SK-N-SH (cell line): ENCODE data around the gene NARS2. TPM values are rescaled to one million over a fixed set of nuclear protein-coding genes. Genes with fewer than 3 reads are reported as not detected.

Experiments
- CTCF ChIA-PET: fragments of 300-600, 350-600 bp; formaldehyde crosslinking; extraction: SDS; loops from one replicate; lab custom pipeline; 2021; lab: Yijun Ruan, JAX
- POLR2A ChIA-PET: fragments of 350-600 bp; sonication (Branson Sonifier 250); formaldehyde crosslinking; extraction: SDS; loops from one replicate; lab custom pipeline; 2020; ENCODE audit warnings: antibody characterized with exemption, inconsistent platforms; lab: Yijun Ruan, JAX
- DNase-seq: peaks from one replicate; pipeline ENCODE4 v3.0.0; 2012
- H2AFZ ChIP-seq: fragments of 200-600 bp; sonication (generic); 2 replicates; pipeline ENCODE4 v1.8.1; 2016; ENCODE audit warnings: antibody characterized with exemption, mild to moderate bottlenecking, low read depth
- H3F3A ChIP-seq: fragments of 200-600 bp; sonication (generic); replicated peaks from 2 replicates; pipeline ENCODE3; 2016; ENCODE audit warnings: antibody characterized with exemption, mild to moderate bottlenecking; ENCODE audit not compliant: insufficient read depth
- H3K27ac ChIP-seq, 2 experiments: fragments of 200-500 bp in 1 of 2; fragments of 200-600 bp in 1 of 2; sonication (Bioruptor generic) in 1 of 2; sonication (generic), shearing (Covaris generic) in 1 of 2; 2 replicates each; pipeline versions ENCODE4 v1.5.1 to v1.6.1; 2014 to 2016; ENCODE audit warnings: low read depth in 2 of 2, inconsistent platforms in 1 of 2, low read length in 1 of 2, mild to moderate bottlenecking in 1 of 2, mixed read lengths in 1 of 2
- H3K27me3 ChIP-seq: fragments of 200-600 bp; sonication (generic), shearing (Covaris generic); 2 replicates; pipeline ENCODE4 v1.6.1; 2016; ENCODE audit warnings: mixed run types; ENCODE audit not compliant: insufficient read depth
- H3K36me3 ChIP-seq, 2 experiments: fragments of 200-500 bp in 1 of 2; fragments of 200-600 bp in 1 of 2; sonication (Bioruptor generic) in 1 of 2; sonication (generic) in 1 of 2; replicated peaks in 1 of 2; 2 replicates each; pipeline versions ENCODE3 to v1.5.1; 2014 to 2016; ENCODE audit warnings: low read length in 1 of 2, mild to moderate bottlenecking in 1 of 2; ENCODE audit not compliant: insufficient read depth in 2 of 2, control insufficient read depth in 1 of 2
- H3K4me1 ChIP-seq, 2 experiments: fragments of 200-500 bp in 1 of 2; fragments of 200-600 bp in 1 of 2; sonication (Bioruptor generic) in 1 of 2; sonication (generic), shearing (Covaris generic) in 1 of 2; 2 replicates each; pipeline versions ENCODE4 v1.5.1 to v1.6.1; 2014 to 2016; ENCODE audit warnings: low read depth in 1 of 2, low read length in 1 of 2, mixed run types in 1 of 2; ENCODE audit not compliant: insufficient read depth in 2 of 2, control insufficient read depth in 1 of 2
- H3K4me2 ChIP-seq: fragments of 200-600 bp; sonication (generic), shearing (Covaris generic); 2 replicates; pipeline ENCODE4 v1.6.1; 2017; ENCODE audit warnings: mixed run types
- H3K4me3 ChIP-seq, 2 experiments: fragments of 200-500 bp in 1 of 2; fragments of 200-600 bp in 1 of 2; sonication (Bioruptor generic) in 1 of 2; sonication (generic), shearing (Covaris generic) in 1 of 2; 2 replicates each; pipeline versions ENCODE4 v1.5.1 to v1.8.1; 2014 to 2016; ENCODE audit warnings: low read depth in 2 of 2, inconsistent platforms in 1 of 2, low read length in 1 of 2, mild to moderate bottlenecking in 1 of 2, mixed read lengths in 1 of 2, moderate library complexity in 1 of 2
- H3K79me2 ChIP-seq: fragments of 200-600 bp; sonication (generic); 2 replicates; pipeline ENCODE4 v1.8.1; 2017; ENCODE audit warnings: mild to moderate bottlenecking; ENCODE audit not compliant: insufficient read depth
- H3K9ac ChIP-seq: fragments of 200-600 bp; sonication (generic); 2 replicates; pipeline ENCODE4 v1.6.1; 2017; ENCODE audit warnings: mixed run types
- H3K9me2 ChIP-seq: fragments of 200-600 bp; sonication (generic); 2 replicates; pipeline ENCODE4 v1.6.1; 2017; ENCODE audit warnings: mixed run types
- H3K9me3 ChIP-seq: fragments of 200-600 bp; sonication (generic); 2 replicates; pipeline ENCODE4 v1.6.1; 2017; ENCODE audit warnings: mixed run types, mild to moderate bottlenecking, moderate library complexity
- H4K20me1 ChIP-seq: fragments of 200-600 bp; sonication (generic); 2 replicates; pipeline ENCODE4 v1.6.1; 2017; ENCODE audit warnings: mild to moderate bottlenecking, mixed run types; ENCODE audit not compliant: insufficient read depth
- ELF1 ChIP-seq: IDR thresholded peaks from 2 replicates; pipeline ENCODE4 v1.4.0; 2012
- FOXM1 ChIP-seq: IDR thresholded peaks from 2 replicates; pipeline ENCODE4 v1.4.0; 2012; ENCODE audit warnings: low read depth, mild to moderate bottlenecking
- GABPA ChIP-seq: IDR thresholded peaks from 2 replicates; pipeline ENCODE4 v1.4.0; 2012; ENCODE audit warnings: low read depth, mild to moderate bottlenecking
- RFX5 ChIP-seq: IDR thresholded peaks from 2 replicates; pipeline ENCODE4 v1.6.1; 2012; ENCODE audit warnings: mild to moderate bottlenecking, improper control_type of control experiment, low read length
- RXRA ChIP-seq: IDR thresholded peaks from 2 replicates; pipeline ENCODE4 v1.4.0; 2012; ENCODE audit warnings: low read depth, mild to moderate bottlenecking, borderline replicate concordance
- SIN3A ChIP-seq: IDR thresholded peaks from 2 replicates; pipeline ENCODE4 v1.6.1; 2012; ENCODE audit warnings: low read depth, mild to moderate bottlenecking, low read length, moderate library complexity, borderline replicate concordance
- TCF12 ChIP-seq: IDR thresholded peaks from 2 replicates; pipeline ENCODE4 v1.4.0; 2012
- TEAD4 ChIP-seq: IDR thresholded peaks from 2 replicates; pipeline ENCODE4 v1.4.0; 2012; ENCODE audit warnings: mild to moderate bottlenecking, borderline replicate concordance; ENCODE audit not compliant: insufficient read depth
- WGBS: methylation state at CpG from one replicate; pipeline ENCODE4 v1.1.6; 2017; ENCODE audit warnings: low lambda C conversion rate; 5-methylcytosine and 5-hydroxymethylcytosine counted together
- polyA plus RNA-seq, 3 experiments: library from polyadenylated mRNA; depleted of rRNA; stranded (reverse); fragments of >200 nt; gene quantifications; 2 replicates each; pipeline ENCODE4 v1.2.3, GENCODE V29; 2012
- TF ChIP-seq, protein P1 (sequence below): IDR thresholded peaks from 2 replicates; pipeline ENCODE4 v1.6.1; 2012; ENCODE audit warnings: mild to moderate bottlenecking, low read depth, low read length, moderate library complexity
- TF ChIP-seq, protein P2 (sequence below): fragments of 200-600 bp; sonication (generic); IDR thresholded peaks from 2 replicates; pipeline ENCODE4 v1.6.1; 2017; ENCODE audit warnings: antibody characterized with exemption, mild to moderate bottlenecking, moderate library complexity
- TF ChIP-seq, protein P3 (sequence below): IDR thresholded peaks from 2 replicates; pipeline ENCODE4 v1.4.0; 2012; ENCODE audit warnings: low read depth, borderline replicate concordance
- TF ChIP-seq, protein P4 (sequence below): fragments of 150-350 bp; IDR thresholded peaks from 2 replicates; pipeline ENCODE4 v1.6.1; 2017; ENCODE audit warnings: antibody characterized with exemption, low read length, low read depth, borderline replicate concordance
- TF ChIP-seq, protein P5 (sequence below): fragments of 150-350 bp; IDR thresholded peaks from 2 replicates; pipeline ENCODE4 v1.6.1; 2016; ENCODE audit warnings: mild to moderate bottlenecking, low read depth, low read length

Gene NARS2
- polyA plus RNA-seq, 1 of the 3 experiments (the other 2 are of a cell fraction) = 8.9 TPM

DNA sequence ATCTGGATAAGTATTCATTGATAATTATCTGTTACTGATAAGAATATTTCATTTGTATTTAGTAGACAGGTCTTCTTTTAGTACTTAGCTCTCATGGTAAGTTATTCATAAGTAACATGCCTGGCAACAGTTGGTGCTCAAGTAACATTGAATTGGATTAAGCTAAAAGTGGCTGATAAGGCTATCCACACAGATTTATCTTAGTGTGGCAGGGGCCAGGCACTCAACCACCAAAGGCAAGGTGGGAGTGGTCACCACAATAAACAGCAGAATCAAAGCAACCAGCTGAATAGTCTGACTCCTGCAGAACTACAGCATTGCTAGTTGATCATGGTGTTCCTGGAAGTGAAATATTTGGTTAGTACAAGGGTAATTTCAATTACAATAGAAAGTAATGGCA lies 33.0 kb upstream of the NARS2 start:
- H4K20me1 ChIP-seq = no peaks in the 10 kb centered on the region
- H3F3A ChIP-seq = no peaks in the 10 kb centered on the region
- ChIA-PET POLR2A (no interaction called here), CTCF (interaction anchor here (0.6 kb wide), 1 partner anchor 438 kb away, joined by 3 read pairs; no protein-coding TSS in a partner anchor)
- no peak overlapping the region for H3K9ac ChIP-seq
- H3K4me3 ChIP-seq = no peak overlapping the region
- H3K79me2 ChIP-seq = no peaks in the 10 kb centered on the region
- TF ChIP-seq SIN3A (no peak), TEAD4 (no peak)
- TF ChIP-seq, protein P1, sequence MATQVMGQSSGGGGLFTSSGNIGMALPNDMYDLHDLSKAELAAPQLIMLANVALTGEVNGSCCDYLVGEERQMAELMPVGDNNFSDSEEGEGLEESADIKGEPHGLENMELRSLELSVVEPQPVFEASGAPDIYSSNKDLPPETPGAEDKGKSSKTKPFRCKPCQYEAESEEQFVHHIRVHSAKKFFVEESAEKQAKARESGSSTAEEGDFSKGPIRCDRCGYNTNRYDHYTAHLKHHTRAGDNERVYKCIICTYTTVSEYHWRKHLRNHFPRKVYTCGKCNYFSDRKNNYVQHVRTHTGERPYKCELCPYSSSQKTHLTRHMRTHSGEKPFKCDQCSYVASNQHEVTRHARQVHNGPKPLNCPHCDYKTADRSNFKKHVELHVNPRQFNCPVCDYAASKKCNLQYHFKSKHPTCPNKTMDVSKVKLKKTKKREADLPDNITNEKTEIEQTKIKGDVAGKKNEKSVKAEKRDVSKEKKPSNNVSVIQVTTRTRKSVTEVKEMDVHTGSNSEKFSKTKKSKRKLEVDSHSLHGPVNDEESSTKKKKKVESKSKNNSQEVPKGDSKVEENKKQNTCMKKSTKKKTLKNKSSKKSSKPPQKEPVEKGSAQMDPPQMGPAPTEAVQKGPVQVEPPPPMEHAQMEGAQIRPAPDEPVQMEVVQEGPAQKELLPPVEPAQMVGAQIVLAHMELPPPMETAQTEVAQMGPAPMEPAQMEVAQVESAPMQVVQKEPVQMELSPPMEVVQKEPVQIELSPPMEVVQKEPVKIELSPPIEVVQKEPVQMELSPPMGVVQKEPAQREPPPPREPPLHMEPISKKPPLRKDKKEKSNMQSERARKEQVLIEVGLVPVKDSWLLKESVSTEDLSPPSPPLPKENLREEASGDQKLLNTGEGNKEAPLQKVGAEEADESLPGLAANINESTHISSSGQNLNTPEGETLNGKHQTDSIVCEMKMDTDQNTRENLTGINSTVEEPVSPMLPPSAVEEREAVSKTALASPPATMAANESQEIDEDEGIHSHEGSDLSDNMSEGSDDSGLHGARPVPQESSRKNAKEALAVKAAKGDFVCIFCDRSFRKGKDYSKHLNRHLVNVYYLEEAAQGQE = no peak
- TF ChIP-seq, protein P2, sequence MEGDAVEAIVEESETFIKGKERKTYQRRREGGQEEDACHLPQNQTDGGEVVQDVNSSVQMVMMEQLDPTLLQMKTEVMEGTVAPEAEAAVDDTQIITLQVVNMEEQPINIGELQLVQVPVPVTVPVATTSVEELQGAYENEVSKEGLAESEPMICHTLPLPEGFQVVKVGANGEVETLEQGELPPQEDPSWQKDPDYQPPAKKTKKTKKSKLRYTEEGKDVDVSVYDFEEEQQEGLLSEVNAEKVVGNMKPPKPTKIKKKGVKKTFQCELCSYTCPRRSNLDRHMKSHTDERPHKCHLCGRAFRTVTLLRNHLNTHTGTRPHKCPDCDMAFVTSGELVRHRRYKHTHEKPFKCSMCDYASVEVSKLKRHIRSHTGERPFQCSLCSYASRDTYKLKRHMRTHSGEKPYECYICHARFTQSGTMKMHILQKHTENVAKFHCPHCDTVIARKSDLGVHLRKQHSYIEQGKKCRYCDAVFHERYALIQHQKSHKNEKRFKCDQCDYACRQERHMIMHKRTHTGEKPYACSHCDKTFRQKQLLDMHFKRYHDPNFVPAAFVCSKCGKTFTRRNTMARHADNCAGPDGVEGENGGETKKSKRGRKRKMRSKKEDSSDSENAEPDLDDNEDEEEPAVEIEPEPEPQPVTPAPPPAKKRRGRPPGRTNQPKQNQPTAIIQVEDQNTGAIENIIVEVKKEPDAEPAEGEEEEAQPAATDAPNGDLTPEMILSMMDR = no peak
- TF ChIP-seq, protein P3, sequence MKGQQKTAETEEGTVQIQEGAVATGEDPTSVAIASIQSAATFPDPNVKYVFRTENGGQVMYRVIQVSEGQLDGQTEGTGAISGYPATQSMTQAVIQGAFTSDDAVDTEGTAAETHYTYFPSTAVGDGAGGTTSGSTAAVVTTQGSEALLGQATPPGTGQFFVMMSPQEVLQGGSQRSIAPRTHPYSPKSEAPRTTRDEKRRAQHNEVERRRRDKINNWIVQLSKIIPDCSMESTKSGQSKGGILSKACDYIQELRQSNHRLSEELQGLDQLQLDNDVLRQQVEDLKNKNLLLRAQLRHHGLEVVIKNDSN = no peak
- no peaks in the 10 kb centered on the region; the same call in 1 of the 2 replicates for H3K27me3 ChIP-seq
- H3K9me2 ChIP-seq = no peaks in the 10 kb centered on the region
- no peaks in the 10 kb centered on the region; a peak in 2 of 4 replicates for H3K4me1 ChIP-seq
- DNase-seq = no peak
- H2AFZ ChIP-seq = no peak overlapping the region
- no peak overlapping the region for H3K27ac ChIP-seq
- H3K9me3 ChIP-seq = no peaks in the 10 kb centered on the region
- H3K4me2 ChIP-seq = no peak overlapping the region
- H3K36me3 ChIP-seq = no peaks in the 10 kb centered on the region

DNA sequence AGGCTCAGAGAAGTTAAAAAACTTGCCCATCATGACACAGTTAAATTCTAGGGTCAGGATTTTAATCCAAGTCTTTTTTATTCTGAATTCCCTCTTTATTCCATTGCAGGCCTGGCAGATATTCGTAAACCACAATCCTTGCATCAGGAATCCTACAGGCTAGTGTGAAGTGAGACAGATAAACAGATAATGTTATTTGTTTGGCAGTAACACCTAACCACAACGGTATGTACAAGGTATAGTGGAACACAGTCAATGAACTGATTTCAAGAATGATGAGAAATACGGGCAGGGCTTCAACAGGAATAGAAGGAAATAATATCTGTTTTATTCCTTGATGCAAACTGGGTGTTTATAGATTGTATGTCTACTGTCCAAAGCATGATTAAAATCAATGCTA lies 32.0 kb upstream of the NARS2 start:
- CTCF ChIA-PET = no interaction called here
- TF ChIP-seq RFX5 (no peak), GABPA (no peak), RXRA (no peak), TCF12 (no peak), FOXM1 (no peak), ELF1 (no peak)
- TF ChIP-seq, protein P4, sequence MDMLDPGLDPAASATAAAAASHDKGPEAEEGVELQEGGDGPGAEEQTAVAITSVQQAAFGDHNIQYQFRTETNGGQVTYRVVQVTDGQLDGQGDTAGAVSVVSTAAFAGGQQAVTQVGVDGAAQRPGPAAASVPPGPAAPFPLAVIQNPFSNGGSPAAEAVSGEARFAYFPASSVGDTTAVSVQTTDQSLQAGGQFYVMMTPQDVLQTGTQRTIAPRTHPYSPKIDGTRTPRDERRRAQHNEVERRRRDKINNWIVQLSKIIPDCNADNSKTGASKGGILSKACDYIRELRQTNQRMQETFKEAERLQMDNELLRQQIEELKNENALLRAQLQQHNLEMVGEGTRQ = no peak
- TF ChIP-seq, protein P3 = no peak
- TF ChIP-seq, protein P5, sequence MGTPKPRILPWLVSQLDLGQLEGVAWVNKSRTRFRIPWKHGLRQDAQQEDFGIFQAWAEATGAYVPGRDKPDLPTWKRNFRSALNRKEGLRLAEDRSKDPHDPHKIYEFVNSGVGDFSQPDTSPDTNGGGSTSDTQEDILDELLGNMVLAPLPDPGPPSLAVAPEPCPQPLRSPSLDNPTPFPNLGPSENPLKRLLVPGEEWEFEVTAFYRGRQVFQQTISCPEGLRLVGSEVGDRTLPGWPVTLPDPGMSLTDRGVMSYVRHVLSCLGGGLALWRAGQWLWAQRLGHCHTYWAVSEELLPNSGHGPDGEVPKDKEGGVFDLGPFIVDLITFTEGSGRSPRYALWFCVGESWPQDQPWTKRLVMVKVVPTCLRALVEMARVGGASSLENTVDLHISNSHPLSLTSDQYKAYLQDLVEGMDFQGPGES = no peak
- no peak overlapping the region for H3K27ac ChIP-seq
- H3K4me1 ChIP-seq = no peaks in the 10 kb centered on the region; a peak in 2 of 4 replicates
- WGBS = 56% methylated on average over 3 of the region's 3 CpGs
- DNase-seq = no peak
- H3K36me3 ChIP-seq = no peaks in the 10 kb centered on the region
- no peaks in the 10 kb centered on the region for H4K20me1 ChIP-seq
- H3K4me2 ChIP-seq = no peak overlapping the region
- H3K9me2 ChIP-seq = no peaks in the 10 kb centered on the region
- no peak overlapping the region for H2AFZ ChIP-seq
- H3K9ac ChIP-seq = no peak overlapping the region
- POLR2A ChIA-PET = interaction anchor here (0.6 kb wide), 1 partner anchor 960 kb away, joined by 5 read pairs; no protein-coding TSS in a partner anchor
- no peaks in the 10 kb centered on the region; the same call in 1 of the 2 replicates for H3K27me3 ChIP-seq
- H3F3A ChIP-seq = no peaks in the 10 kb centered on the region
- H3K4me3 ChIP-seq = no peak overlapping the region
- H3K9me3 ChIP-seq = no peaks in the 10 kb centered on the region
- no peaks in the 10 kb centered on the region for H3K79me2 ChIP-seq
